Testis (tissue), 2 donors: Measurements from ENCODE around the gene MYLK.

ENCODE experiments used
- POLR2A ChIP-seq: fragments of 450-650 bp; IDR thresholded peaks from one replicate; pipeline ENCODE4 v1.6.1; 2017; ENCODE audit warnings: antibody characterized with exemption, mild to moderate bottlenecking, moderate library complexity
- TF ChIP-seq, protein P1 (sequence below), 3 experiments: fragments of 450-650 bp in 2 of 3; fragments of 200-600 bp in 1 of 3; sonication (generic) in 1 of 3; IDR thresholded peaks; one replicate each; pipeline ENCODE4 v1.5.1; 2016 to 2019; ENCODE audit warnings: antibody characterized with exemption in 3 of 3, mild to moderate bottlenecking in 2 of 3, moderate library complexity in 1 of 3

- TF ChIP-seq, protein P1, sequence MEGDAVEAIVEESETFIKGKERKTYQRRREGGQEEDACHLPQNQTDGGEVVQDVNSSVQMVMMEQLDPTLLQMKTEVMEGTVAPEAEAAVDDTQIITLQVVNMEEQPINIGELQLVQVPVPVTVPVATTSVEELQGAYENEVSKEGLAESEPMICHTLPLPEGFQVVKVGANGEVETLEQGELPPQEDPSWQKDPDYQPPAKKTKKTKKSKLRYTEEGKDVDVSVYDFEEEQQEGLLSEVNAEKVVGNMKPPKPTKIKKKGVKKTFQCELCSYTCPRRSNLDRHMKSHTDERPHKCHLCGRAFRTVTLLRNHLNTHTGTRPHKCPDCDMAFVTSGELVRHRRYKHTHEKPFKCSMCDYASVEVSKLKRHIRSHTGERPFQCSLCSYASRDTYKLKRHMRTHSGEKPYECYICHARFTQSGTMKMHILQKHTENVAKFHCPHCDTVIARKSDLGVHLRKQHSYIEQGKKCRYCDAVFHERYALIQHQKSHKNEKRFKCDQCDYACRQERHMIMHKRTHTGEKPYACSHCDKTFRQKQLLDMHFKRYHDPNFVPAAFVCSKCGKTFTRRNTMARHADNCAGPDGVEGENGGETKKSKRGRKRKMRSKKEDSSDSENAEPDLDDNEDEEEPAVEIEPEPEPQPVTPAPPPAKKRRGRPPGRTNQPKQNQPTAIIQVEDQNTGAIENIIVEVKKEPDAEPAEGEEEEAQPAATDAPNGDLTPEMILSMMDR (IDR thresholded peaks at IDR 0.05), result no peak
- TF ChIP-seq POLR2A, result no peak
Measured at GRCh38 chr3:123799544-123800361, 84.4 kb downstream of the MYLK start.
